ENCODE results near the gene KCNG1.
A peak's percentile ranks its signal among the peaks of the same experiment; 100 is the strongest.
"Not testable (repeated sequence)": the region's sequence is repeated elsewhere in the genome, so short reads cannot be mapped to it uniquely, and the experiment has no call there.

KCNG1 gene

DNA sequence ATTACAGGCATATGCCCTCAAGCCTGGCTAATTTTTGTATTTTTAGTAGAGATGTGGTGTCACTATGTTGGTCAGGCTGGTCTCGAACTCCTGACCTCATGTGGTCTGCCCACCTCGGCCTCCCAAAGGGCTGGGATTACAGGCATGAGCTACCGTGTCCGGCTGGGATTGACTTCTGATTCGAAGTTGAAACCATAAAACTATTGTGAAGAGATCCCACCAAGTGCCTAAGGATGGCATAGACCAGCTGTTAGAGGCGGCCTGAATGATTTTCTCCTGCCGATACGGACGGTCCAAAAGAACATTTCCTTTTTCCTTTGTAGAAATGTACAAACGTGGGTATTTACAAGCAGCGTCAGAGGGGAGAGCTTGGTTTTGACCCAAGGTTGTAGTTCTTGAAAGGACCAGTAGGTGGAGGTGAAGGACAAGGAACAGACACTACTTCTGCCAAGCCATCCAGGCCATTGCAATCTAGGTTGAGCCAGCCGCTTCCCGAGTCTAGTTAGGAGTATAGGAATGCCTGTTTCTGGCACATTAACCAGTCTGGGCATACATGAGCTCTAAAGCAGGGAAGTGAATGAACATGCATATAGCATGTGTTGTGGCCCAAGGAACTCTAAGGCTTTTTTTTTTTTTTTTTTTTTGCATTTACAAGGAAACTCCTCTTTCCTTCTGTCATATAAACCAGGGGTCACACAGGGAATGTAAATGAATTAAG is 35.3 kb downstream of the KCNG1 start:
- no peak overlapping the region for H3K4me3 ChIP-seq (ENCODE audit: low read depth, low read length)

DNA sequence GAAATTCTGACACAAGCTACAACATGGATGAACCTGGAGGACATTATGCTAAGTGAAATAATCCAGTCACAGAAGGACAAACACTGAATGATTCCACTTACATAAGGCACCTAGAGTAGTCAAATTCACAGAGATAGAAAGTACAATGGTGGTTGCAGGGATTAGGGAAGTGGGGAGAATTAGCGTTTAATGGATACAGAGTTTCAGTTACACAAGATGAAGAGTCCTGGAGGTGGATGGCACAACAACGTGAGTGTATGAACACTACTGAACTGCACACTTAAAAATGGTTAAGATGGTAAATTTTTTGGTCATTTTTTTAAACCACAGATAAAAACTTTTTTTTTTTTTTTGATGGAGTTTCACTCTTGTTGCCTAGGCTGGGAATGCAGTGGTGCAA is 39.6 kb downstream of the KCNG1 start:
- H3K4me3 ChIP-seq (ENCODE audit: low read depth, low read length), result no peak overlapping the region

DNA sequence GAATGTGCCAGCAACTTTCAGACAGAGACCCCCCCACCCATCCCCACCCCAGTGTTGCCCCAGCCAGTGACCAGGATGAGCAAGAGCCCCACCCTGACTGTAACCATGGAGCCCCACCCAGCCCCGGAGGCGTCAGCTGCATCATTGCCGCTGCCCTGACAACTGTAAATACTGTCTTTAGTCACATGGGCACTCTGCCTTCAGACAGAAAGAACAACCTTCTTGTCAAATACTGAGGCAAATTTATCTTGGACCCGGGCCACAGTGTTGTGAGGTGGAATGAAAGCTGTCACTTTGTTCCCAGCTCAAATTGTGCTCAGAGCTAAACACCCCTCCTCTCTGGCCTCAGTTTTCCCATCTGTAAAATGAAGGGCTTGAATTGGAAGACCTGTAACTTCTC is 40.5 kb downstream of the KCNG1 start:
- no peak overlapping the region for H3K4me3 ChIP-seq (ENCODE audit: low read depth, low read length)

DNA sequence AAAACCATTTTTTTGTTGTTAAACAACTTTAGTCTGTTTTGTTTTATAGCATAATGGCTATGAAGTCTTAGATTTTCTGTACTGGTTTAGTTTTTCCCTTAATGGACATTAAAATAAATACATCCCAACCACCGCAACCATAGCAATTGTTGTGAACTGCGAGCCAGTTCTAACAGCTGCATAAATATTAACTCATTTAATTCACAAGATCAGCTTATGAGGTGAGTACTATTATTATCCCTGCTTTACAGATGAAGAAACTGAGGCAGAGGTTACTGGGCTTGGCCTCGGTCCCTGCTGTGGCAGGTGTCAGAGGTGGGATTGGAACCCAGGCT is 41.2 kb downstream of the KCNG1 start:
- no peak overlapping the region for H3K4me3 ChIP-seq (ENCODE audit: low read depth, low read length)

DNA sequence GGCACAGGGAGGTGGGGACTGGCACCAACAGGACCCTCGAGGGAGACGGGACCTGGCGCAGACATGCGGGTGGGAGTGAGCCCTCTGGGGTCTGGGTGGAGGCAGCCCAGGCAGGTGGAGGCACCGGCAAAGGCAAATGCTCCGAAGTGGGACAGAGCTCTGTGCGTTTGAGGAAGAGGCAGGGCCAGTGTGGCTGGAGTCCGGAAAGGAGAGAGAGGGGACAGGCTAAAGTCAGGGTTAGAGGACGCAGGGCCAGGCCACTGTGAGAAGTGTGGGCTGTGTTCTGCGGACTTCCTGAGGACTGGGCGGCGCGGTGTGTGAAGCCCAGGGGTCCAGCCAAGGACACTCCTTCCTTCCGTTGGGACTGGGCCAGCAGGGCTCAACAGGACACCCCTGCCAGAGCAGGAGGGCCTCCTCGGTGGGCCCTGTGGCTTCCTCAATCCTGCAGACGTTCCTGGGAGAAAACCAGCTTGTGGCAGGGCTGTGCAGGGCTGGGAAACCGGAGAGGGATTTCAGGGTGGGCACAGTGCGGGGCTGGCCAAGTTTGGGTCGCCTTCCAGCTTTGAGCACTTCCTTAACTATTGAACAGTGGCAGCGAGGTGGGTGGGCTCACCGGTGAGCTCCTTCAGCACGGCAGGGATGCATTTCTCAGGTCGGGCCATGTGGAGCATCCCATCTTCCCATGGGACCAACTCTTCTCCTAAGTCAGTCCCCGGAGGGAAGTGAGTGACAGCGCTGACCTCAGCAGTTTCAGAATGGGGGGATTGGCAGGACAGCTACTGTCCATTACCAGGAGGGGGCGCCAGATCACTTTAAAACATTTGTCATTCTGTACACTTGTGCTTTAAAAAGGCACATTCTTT is 41.8 kb downstream of the KCNG1 start:
- no peak overlapping the region for H3K4me3 ChIP-seq (ENCODE audit: low read depth, low read length)

DNA sequence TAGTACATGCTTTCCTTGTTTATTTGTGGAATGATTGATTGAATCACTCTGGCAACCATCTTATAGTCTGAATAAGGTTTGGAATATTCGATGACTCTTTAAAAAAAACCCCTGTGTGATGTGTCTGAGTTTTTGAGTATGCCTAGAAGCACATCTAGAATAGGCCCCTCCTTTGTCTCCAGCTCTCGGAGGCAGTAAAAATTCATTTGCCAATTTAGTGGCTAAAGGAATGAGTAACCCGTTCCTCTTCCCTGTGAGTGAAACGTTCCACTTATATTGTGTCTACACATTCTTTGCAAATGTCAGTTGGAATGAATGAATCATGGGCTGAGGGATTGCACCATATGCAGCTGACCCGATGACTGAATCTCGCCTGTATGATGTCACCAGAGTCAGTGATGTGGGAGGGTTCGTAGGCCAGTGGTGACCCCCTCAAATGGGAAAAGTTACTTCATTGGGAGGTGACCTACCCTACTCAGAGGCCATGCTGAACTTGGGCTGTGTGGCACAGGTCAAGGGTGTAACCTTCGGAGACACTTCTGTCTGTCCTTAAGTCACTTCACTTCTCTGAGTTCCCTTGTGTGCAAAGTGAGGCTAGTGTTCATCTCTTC is 42.7 kb downstream of the KCNG1 start:
- no peak overlapping the region for H3K4me3 ChIP-seq (ENCODE audit: low read depth, low read length)

DNA sequence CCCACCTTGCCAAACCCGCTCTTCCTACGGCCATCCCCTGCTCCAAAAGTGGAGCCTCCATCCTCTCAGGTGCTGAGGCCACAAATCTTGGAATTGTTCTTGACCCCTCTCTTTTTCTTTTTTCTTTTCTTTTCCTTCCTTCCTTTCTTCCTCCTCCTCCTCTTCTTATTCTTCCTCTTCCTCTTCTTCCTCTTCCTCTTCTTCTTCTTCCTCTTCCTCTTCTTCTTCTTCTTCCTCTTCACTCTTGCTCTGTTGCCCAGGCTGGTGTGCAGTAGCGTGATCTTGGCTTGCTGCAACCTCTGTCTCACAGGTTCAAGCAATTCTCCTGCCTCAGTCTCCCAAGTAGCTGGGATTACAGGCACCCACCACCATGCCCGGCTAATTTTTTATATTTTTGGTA is 44.4 kb downstream of the KCNG1 start:
- H3K4me3 ChIP-seq (ENCODE audit: low read depth, low read length), result not testable (repeated sequence)

DNA sequence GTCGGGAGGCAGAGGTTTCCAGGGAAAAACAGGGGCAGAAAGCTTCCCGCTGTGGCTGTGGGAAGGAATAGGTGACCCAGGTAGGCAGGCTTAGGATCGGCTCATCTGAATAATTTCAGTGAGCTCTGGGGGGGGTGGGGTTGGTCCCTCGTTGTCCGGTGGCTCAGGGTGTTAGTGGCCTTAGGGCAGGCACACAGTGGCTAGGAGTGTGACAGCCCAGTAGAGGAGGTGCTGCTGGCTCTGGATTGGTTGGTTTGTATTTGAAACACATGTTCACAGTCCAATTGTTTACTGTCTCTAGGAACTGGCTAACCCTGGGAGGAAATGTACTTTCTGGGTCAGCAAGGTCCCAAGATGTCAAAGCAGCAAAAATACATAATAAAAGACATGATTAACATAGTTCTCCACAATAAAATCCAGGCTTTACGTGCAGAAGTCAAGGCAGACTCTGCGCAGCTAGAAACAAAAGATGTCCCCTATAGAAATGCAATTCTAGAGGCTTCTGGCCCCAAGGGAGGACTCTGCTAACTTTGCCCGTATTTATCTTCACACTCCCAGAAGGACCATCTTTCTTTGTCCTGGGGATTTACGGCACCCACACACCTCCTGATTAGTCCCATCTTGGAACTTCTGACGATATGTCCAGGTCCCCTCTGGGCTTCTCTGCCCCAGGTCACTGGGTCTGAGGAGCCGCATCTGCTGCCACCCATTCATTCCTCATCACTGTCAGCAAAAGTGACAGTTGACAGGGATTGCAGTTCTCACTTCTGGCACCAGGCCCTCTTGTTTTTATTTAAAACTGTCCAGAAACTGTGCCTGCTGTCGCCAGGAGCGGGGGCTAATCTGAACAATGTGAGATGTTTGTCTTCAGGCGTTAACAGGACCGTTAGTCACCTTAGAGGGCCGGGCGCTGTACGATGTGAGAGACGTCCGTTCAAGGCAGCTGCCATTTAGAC is 45.6 kb downstream of the KCNG1 start:
- no peak overlapping the region for H3K4me3 ChIP-seq (ENCODE audit: low read depth, low read length)

DNA sequence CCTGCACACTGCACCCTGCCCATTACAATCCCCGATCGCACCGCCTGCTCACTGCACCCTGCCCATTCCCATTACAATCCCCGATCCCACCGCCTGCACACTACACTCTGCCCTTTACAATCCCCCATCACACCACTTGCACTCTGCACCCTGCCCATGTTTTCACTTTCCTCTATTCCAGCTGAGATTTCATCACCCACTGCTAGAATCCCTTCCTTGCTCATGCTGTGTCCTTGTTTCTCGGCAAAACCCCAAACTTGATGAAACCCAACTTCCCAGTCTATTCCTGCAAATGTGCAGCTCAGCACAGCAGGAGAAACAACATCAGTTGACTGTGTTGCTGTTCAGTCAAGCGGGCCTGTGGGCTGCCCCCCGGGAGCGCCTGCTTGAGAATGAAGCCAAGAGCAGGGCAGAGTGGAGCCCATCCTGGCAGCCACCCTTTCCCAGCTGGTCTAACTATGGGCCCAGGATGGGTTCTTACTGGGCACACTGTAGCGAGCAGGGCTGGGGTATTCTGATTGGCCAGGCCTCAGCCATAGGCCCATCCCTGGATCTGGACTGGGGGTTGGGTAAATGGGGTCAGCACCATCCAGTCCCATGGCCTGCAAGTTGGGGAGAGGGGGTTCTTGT is 47.1 kb downstream of the KCNG1 start:
- H3K4me3 ChIP-seq (ENCODE audit: low read depth, low read length), result no peak overlapping the region

DNA sequence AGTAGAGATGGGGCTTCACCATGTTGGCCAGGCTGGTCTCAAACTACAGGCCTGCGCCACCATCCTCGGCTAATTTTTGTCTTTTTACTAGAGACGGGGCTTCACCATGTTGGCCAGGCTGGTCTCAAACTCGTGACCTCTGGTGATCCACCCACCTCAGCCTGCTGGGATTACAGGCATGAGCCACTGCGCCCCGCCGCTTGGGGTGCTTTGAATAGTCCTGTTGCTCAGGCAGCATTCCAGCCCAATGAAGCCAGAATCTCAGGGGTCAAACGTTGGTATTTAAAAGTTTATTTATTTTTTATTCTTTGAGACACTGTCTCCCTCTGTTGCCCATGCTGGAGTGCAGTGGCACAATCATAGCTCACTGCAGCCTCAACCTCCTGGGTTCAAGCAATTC is 53.0 kb downstream of the KCNG1 start:
- no peak overlapping the region for H3K4me3 ChIP-seq (ENCODE audit: low read depth, low read length)

DNA sequence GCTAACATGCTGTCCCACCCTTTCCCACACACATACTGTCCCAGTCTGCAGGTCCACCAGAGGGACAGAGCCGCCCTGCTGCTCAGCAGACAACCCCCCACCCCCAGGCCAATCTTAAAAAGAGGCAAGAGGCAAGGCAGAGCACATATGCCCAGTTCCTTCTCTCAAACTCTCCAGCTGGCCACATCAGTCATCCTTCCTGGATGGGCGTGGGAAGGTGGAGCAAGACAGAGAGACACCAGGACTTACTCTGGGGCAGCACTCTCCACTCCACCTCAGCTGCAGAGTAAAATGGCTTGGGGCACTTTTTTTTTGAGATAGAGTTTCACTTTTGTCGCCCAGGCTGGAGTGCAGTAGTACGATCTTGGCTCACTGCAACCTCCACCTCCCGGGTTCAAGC is 53.5 kb downstream of the KCNG1 start:
- no peak overlapping the region for H3K4me3 ChIP-seq (ENCODE audit: low read depth, low read length)

DNA sequence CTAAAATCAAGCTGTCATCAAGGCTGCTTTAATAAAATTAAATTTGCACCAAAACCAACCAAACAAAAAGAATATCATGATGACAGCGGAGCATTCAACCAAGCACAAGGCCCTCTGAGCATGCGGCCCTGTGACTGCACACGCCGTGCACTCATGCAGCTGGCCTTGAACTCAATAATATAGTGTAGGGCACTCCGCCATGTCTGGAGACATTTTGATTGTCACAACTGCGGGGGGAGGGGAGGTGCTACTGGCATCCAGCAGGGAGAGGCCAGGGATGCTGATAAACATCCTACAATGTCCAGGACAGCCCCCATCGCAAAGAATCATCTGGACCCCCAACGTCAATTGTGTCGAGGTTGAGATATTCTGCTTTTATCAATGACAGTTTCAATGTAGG is 54.6 kb downstream of the KCNG1 start:
- H3K4me3 ChIP-seq (ENCODE audit: low read depth, low read length), result no peak overlapping the region

DNA sequence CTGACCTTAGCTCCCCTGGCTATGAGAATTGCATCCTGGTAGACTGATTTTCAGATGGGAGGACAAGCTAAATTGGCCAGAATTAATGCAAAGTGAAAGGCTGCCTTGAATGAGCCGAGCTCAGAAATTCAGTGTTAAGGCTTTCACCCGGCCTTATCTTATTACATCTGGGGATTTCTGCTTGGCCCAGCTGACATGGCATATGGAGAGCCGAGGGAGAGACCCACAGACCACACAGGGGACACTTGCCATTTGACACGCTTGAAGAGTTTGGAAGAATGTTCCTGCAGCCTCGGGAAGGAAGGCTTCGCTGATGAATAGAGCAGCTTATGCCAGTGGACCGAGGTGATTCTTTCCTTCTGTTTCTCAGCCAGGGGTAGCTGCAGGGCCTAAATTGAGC is 55.3 kb downstream of the KCNG1 start:
- H3K4me3 ChIP-seq (ENCODE audit: low read depth, low read length), result no peak overlapping the region

DNA sequence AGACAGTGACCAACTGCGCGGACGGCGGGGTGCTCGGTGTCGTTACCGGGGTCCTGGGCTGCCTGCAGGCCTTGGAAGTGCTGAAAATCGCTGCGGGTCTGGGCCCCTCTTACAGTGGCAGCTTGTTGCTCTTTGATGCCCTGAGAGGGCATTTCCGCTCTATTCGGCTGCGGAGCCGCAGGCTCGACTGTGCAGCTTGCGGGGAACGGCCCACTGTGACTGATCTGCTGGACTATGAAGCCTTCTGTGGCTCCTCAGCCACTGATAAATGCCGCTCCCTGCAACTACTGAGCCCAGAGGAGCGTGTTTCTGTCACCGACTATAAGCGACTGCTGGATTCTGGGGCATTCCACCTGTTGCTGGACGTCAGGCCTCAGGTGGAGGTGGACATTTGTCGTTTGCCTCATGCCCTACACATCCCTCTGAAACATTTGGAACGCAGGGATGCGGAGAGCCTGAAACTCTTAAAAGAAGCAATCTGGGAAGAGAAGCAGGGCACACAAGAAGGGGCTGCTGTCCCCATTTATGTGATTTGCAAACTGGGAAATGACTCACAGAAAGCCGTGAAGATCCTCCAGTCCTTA is 63.3 kb downstream of the KCNG1 start:
- H3K4me3 ChIP-seq (ENCODE audit: low read depth, low read length), result peak overlapping the region; percentile 99

DNA sequence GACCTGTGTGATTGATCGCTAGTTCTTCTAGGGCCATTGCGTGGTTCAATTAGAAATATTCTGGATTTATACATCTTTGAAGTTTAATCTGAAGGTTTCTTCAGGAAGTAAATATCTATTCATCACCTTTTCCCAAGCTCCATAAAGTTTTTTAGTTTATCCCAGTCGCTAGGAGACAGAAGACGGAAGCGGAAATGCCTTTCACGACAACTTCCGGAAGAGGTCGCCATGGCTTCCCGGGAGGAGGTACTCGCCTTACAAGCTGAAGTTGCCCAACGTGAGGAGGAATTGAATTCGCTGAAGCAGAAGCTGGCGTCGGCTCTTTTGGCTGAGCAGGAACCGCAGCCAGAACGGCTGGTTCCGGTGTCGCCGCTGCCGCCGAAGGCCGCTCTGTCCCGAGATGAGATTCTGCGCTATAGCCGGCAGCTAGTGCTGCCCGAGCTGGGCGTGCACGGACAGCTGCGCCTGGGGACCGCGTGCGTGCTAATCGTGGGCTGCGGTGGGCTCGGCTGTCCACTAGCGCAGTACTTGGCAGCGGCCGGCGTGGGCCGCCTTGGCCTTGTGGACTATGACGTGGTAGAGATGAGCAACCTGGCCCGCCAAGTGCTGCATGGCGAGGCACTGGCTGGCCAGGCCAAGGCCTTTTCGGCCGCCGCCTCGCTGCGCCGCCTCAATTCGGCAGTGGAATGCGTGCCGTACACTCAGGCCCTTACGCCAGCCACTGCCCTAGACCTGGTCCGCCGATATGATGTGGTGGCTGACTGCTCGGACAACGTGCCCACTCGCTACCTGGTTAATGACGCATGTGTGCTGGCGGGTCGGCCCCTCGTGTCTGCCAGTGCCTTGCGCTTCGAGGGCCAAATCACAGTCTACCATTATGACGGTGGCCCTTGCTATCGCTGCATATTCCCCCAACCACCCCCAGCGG is 64.0 kb downstream of the KCNG1 start, which contains the start of gene MOCS3:
MOCS3 (plus strand) TSS at position 204 of the 928 bp plus-strand sequence; CDS start at position 229, 25 bp downstream.
- peak within 1 kb of the TSS; percentile 99 for H3K4me3 ChIP-seq (ENCODE audit: low read depth, low read length)

DNA sequence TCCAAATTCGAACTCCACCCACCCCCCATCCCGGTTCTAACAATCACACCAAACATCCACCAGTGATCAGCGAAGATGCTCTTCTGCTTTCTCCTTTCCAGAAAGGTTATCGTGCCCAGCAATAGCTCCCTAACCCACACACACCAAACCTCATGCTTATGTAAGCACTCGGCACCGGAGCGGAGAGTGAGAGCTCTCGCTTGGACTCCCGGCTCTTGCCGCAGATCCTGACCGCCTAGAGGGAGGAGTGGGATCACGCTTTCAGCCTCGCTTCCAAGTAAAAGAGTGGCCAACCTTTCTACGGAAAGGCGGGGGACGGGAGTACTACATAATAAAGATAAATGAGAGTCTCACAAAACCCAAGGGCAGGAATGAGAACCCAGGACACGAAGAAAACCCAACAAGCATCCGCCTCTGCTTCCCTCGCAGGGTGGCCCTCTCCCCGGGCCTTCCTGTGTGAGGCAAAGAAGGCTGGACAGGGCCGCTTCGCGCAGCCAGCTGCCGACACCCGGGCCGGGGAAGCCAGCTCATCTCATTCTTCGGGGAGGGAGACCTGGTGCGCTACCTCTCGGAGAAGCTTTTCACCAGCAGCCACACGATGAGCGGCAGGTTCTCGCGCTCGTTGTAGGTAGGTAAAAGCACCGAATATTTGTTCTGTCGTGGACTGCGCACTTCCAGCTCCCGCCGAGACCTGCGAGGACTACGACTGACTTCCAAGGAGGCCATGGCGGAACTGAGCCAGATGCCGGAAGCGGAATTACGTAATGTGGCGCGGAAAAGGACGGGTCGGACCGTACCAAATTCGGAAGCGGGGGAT is 64.9 kb downstream of the KCNG1 start, which contains the start of gene DPM1:
DPM1 (minus strand) TSS at position 735 of the 817 bp plus-strand sequence; CDS start at position 726, 9 bp downstream.
- H3K4me3 ChIP-seq (ENCODE audit: low read depth, low read length), result peak within 1 kb of the TSS; percentile 99

DNA sequence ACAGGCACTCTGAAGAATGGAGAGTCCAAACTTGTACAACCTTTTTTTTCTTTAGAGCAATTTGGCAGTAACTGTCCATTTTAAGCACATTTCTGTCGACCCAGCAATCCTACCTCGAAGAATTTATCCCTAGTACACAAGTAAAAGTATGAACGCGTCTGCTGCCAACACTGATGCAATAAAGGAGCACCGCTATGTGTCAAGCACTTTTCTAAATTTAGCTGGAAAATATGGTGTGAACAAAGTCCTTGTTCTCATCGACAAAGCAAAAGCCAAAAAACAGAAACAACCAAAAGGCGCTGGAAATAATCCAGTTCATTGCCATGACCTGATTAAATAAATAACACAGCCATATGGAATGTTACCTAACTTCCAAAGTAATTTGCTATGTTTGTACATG is 65.6 kb downstream of the KCNG1 start:
- H3K4me3 ChIP-seq (ENCODE audit: low read depth, low read length), result peak overlapping the region; percentile 99

DNA sequence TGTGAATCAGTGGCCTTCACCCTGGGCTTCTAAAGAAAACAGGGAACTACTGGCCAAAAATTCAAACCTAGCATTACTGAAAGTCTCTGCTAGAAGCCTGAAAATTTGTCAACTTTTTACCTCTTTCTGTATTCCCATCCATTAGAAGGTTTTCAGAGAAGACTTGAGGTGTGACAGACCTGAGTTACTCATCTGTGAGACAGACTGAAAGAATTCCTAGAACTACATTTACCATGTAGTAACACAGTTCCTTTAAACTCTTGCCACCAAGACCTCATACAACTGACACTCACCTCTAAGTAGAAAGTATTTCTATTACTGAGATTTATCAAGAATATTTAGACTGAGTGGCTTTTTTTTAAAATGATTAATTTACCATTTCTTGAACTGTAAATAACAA is 69.1 kb downstream of the KCNG1 start:
- no peak overlapping the region for H3K4me3 ChIP-seq (ENCODE audit: low read depth, low read length)
